ENCODE results near the gene DTYMK. TPM values are rescaled to one million over a fixed set of nuclear protein-coding genes. Genes with fewer than 3 reads are reported as not detected.

The DTYMK gene
- total and polyA plus RNA-seq, 10 donors = 14.0 to 38.9 (median 19.4) TPM

GRCh38 chr2:241726459-241726858 lies 39.8 kb upstream of the DTYMK start:
- DNase-seq = no peak
- intact Hi-C loops (cut with DNase I; ENCODE audit: low total_unique reads) = no loop called here

GRCh38 chr2:241724975-241725870 lies 38.6 kb upstream of the DTYMK start:
- DNase-seq = no peak
- peaks cover 0 to 67% (median 42%) of the 10 kb centered on the region in 6 donors for H3K36me3 ChIP-seq
- H3K27ac ChIP-seq = no peak overlapping the region
- TF ChIP-seq POLR2AphosphoS5 (IDR thresholded peaks at IDR 0.05) (no peak), POLR2A (IDR thresholded peaks at IDR 0.05) (no peak), CTCF (IDR thresholded peaks at IDR 0.05 in 8 of 11, conservative IDR thresholded peaks at IDR 0.05 in 3 of 11) (no peak)
- H3K4me3 ChIP-seq = no peak overlapping the region
- 92 to 96% (median 94%) methylated on average over 65 to 76 of the region's 76 CpGs for WGBS, 5 donors
- H3K27me3 ChIP-seq (replicated peaks in 1 of 7) = no peaks in the 10 kb centered on the region
- peaks cover 0 to 5% (median 0%) of the 10 kb centered on the region in 6 donors for H3K4me1 ChIP-seq
- intact Hi-C loops (cut with DNase I; ENCODE audit: low total_unique reads) = no loop called here
- peaks cover 0 to 16% (median 4%) of the 10 kb centered on the region in 8 donors for H3K9me3 ChIP-seq

More at GRCh38 chr2:241726459-241726858, 39.8 kb upstream of the DTYMK start:
- peaks cover 0 to 17% (median 2%) of the 10 kb centered on the region in 6 donors for H3K4me1 ChIP-seq
- no peak overlapping the region for H3K27ac ChIP-seq
- 87 to 95% (median 94%) methylated on average over 13 to 16 of the region's 16 CpGs for WGBS, 5 donors
- peaks cover 0 to 16% (median 4%) of the 10 kb centered on the region in 8 donors for H3K9me3 ChIP-seq
- no peak overlapping the region for H3K4me3 ChIP-seq
- TF ChIP-seq POLR2AphosphoS5 (IDR thresholded peaks at IDR 0.05) (no peak), CTCF (IDR thresholded peaks at IDR 0.05 in 8 of 11, conservative IDR thresholded peaks at IDR 0.05 in 3 of 11) (no peak), POLR2A (IDR thresholded peaks at IDR 0.05) (no peak)
- peaks cover 0 to 55% (median 30%) of the 10 kb centered on the region in 6 donors for H3K36me3 ChIP-seq
- H3K27me3 ChIP-seq (replicated peaks in 1 of 7) = no peaks in the 10 kb centered on the region

- Histone ChIP-seq H3K9me3 (peaks cover 0 to 16% (median 4%) of the 10 kb centered on the region in 8 donors), H3K27me3 (replicated peaks in 1 of 7) (no peaks in the 10 kb centered on the region), H3K36me3 (peaks cover 0 to 75% (median 50%) of the 10 kb centered on the region in 6 donors), H3K27ac (no peak overlapping the region), H3K4me3 (no peak overlapping the region), H3K4me1 (no peaks in the 10 kb centered on the region)
- TF ChIP-seq POLR2A (IDR thresholded peaks at IDR 0.05) (no peak), POLR2AphosphoS5 (IDR thresholded peaks at IDR 0.05) (peak in 2 of 3 donors; percentile 12 to 29), CTCF (IDR thresholded peaks at IDR 0.05 in 8 of 11, conservative IDR thresholded peaks at IDR 0.05 in 3 of 11) (peak in 5 of 11 experiments; percentile 17 to 48 (median 42))
- WGBS, 5 donors = 93 to 97% (median 94%) methylated on average over 30 to 41 of the region's 41 CpGs
- no peak for DNase-seq
- intact Hi-C loops (cut with DNase I; ENCODE audit: low total_unique reads) = no loop called here
Observed at GRCh38 chr2:241724259-241724974, 37.8 kb upstream of the DTYMK start.

Data from spleen (tissue), 11 donors.